Endothelial cell (in vitro differentiated cells): ENCODE measurements around the gene TSHZ2. TPM values are rescaled to one million over a fixed set of nuclear protein-coding genes. Genes with fewer than 3 reads are reported as not detected.

Experiments used
- DNase-seq: peaks from one replicate; pipeline ENCODE4 v3.0.0; 2021; ENCODE audit warnings: low spot score
- H3K27ac Mint-ChIP-seq: one replicate; pipeline ENCODE4 v1.8.0; 2021; ENCODE audit warnings: mixed read lengths, inconsistent platforms; ENCODE audit not compliant: unreplicated experiment
- H3K27me3 Mint-ChIP-seq: one replicate; pipeline ENCODE4 v1.8.0; 2021; ENCODE audit warnings: mild to moderate bottlenecking, moderate library complexity, mixed read lengths, inconsistent platforms; ENCODE audit not compliant: unreplicated experiment
- H3K36me3 Mint-ChIP-seq: one replicate; pipeline ENCODE4 v1.8.0; 2021; ENCODE audit warnings: mild to moderate bottlenecking, low read depth, mixed read lengths, inconsistent platforms; ENCODE audit not compliant: unreplicated experiment
- H3K4me1 Mint-ChIP-seq: one replicate; pipeline ENCODE4 v1.8.0; 2021; ENCODE audit warnings: mild to moderate bottlenecking, mixed read lengths, inconsistent platforms; ENCODE audit not compliant: unreplicated experiment
- H3K4me3 Mint-ChIP-seq: one replicate; pipeline ENCODE4 v1.8.0; 2021; ENCODE audit warnings: mild to moderate bottlenecking, mixed read lengths, inconsistent platforms; ENCODE audit not compliant: unreplicated experiment
- H3K9me3 Mint-ChIP-seq: one replicate; pipeline ENCODE4 v1.8.0; 2021; ENCODE audit warnings: mixed read lengths, inconsistent platforms; ENCODE audit not compliant: unreplicated experiment
- total RNA-seq: library from RNA; stranded (reverse); fragmentation: NEBNext Ultra II Directional; extraction: Animal tissue kit (Norgen Biotek cat#: 25700); gene quantifications from one replicate; pipeline ENCODE4 v1.2.1, GENCODE V29; 2021; ENCODE audit not compliant: unreplicated experiment
- TF ChIP-seq, protein P1 (sequence below): fragments of 200-600 bp; sonication (generic); IDR thresholded peaks from one replicate; pipeline ENCODE4 v1.5.0; 2021; ENCODE audit warnings: antibody characterized with exemption; ENCODE audit not compliant: unreplicated experiment

TSHZ2 gene
- total RNA-seq, 1 donor from 2014 or later, result 2.3 TPM

DNA sequence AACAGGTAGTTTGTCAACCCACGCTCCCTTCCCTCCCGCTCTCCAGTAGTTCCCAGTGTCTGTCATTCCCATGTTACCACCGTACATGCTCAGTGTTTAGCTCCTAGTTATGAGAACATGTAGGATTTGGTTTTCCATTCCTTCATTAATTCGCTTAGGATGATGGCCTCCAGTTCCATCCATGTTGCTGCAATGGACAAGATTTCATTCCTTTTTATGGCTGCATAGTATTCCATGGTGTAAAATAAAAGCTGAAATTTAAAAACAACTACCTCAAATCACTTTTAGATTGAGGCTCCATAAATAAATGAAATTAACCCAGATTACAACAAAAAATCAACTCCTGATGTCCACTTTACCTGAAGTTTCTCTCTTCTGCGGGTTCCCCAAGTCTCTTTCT lies 430.9 kb downstream of the TSHZ2 start:
- Mint-ChIP-seq H3K27ac (no peak overlapping the region), H3K9me3 (no peaks in the 10 kb centered on the region), H3K36me3 (no peaks in the 10 kb centered on the region), H3K27me3 (peaks cover 1% of the 10 kb centered on the region), H3K4me1 (no peaks in the 10 kb centered on the region), H3K4me3 (no peak overlapping the region)
- no peak for DNase-seq
- TF ChIP-seq, protein P1, sequence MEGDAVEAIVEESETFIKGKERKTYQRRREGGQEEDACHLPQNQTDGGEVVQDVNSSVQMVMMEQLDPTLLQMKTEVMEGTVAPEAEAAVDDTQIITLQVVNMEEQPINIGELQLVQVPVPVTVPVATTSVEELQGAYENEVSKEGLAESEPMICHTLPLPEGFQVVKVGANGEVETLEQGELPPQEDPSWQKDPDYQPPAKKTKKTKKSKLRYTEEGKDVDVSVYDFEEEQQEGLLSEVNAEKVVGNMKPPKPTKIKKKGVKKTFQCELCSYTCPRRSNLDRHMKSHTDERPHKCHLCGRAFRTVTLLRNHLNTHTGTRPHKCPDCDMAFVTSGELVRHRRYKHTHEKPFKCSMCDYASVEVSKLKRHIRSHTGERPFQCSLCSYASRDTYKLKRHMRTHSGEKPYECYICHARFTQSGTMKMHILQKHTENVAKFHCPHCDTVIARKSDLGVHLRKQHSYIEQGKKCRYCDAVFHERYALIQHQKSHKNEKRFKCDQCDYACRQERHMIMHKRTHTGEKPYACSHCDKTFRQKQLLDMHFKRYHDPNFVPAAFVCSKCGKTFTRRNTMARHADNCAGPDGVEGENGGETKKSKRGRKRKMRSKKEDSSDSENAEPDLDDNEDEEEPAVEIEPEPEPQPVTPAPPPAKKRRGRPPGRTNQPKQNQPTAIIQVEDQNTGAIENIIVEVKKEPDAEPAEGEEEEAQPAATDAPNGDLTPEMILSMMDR, result no peak

DNA sequence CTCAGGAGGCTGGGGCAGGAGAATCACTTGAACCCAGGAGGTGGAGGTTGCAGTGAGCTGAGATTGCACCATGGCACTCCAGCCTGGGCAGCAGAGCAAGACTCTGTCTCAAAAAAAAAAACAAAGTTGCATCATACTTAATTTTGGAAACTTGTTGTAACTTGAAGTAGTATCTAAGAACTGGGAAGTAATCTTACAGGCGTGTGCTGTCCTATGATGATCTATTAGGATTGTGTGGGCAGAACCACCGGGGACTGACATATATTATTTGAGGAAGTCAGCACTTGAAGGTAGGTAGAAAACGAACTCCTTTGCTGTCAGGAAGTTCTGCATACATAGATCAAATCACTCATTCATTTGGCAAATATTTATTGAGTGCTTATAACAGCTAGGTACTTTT lies 433.0 kb downstream of the TSHZ2 start:
- Mint-ChIP-seq H3K4me3 (no peak overlapping the region), H3K36me3 (no peaks in the 10 kb centered on the region), H3K27me3 (peaks cover 1% of the 10 kb centered on the region), H3K27ac (no peak overlapping the region), H3K4me1 (no peaks in the 10 kb centered on the region), H3K9me3 (no peaks in the 10 kb centered on the region)
- DNase-seq, result no peak
- TF ChIP-seq, protein P1, result no peak

DNA sequence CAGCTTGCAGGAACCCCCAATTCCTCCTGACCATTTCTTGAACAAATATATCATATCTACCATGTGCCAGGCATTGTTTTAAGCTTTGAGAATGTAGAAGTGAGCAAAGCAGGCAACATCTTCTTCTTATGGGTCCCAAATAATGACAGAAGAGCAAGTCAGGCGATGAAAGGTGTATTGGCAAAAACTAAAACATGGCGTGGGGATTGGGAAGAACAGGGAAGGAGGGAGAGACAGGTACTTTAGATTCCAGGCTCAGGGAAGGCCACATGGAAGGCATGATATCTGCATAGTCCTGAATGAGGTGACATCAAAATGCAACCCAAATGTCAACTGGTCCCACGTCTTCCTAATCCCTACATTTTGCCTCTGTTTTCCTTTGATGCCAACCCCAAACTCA lies 434.4 kb downstream of the TSHZ2 start:
- H3K4me3 Mint-ChIP-seq, result no peak overlapping the region
- DNase-seq, result no peak
- peaks cover 1% of the 10 kb centered on the region for H3K27me3 Mint-ChIP-seq
- no peaks in the 10 kb centered on the region for H3K9me3 Mint-ChIP-seq
- TF ChIP-seq, protein P1, result no peak
- H3K4me1 Mint-ChIP-seq, result no peaks in the 10 kb centered on the region
- no peaks in the 10 kb centered on the region for H3K36me3 Mint-ChIP-seq
- H3K27ac Mint-ChIP-seq, result no peak overlapping the region

DNA sequence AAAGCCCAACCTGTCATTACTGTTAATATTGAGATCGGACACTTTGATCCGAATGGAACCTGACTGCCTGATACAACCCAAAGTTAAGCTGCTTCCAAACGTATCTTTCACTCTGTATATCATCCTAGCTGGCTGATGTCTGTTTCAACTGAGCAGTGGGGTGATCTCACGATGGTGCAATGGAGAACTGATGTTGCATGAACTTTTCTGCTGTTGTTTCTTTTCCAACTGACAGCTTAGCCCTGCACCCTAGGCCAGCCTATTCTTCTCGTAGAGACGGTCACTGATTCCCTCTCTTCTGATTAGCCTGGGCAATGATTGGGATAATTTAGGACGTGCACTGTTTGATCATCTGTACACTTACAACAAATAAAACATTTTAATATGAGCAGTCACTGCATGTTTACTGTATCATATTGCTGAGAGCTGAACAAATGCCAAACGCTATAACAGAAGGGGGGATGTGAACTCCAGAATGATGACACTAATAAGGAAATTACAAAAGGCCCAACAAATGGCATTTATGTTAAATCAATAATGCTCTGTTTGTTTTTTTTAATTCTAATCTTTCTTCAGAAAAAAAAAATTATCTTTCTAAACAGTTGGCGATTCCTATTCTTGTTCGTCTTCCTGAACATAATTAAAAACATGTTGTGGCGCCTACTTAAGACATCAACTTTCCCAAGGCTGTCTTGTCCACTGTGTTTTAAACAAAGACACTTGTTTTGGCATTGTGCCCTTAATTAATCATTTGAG lies 436.7 kb downstream of the TSHZ2 start:
- DNase-seq, result no peak
- no peak overlapping the region for H3K4me3 Mint-ChIP-seq
- peaks cover 4% of the 10 kb centered on the region for H3K4me1 Mint-ChIP-seq
- H3K27me3 Mint-ChIP-seq, result no peaks in the 10 kb centered on the region
- no peaks in the 10 kb centered on the region for H3K9me3 Mint-ChIP-seq
- no peaks in the 10 kb centered on the region for H3K36me3 Mint-ChIP-seq
- TF ChIP-seq, protein P1, result no peak
- H3K27ac Mint-ChIP-seq, result no peak overlapping the region

DNA sequence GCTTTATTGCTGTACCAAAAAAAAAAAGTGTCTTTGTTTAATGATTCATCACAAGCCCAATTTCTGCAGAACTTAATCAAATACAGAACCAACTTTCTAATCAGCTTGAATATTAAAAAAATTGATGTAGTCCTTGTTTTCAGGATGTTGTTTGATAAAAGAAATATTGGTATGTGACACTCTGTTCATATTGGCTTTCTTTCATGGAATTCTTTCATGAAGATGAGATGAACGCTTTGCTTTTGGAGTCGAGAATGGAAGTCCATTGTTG lies 437.2 kb downstream of the TSHZ2 start:
- no peaks in the 10 kb centered on the region for H3K27me3 Mint-ChIP-seq
- TF ChIP-seq, protein P1, result no peak
- no peaks in the 10 kb centered on the region for H3K9me3 Mint-ChIP-seq
- no peak for DNase-seq
- no peak overlapping the region for H3K4me3 Mint-ChIP-seq
- no peaks in the 10 kb centered on the region for H3K36me3 Mint-ChIP-seq
- H3K27ac Mint-ChIP-seq, result no peak overlapping the region
- peaks cover 4% of the 10 kb centered on the region for H3K4me1 Mint-ChIP-seq
